GM23338 (cell line): ENCODE results near the gene SPPL2C. TPM values are rescaled to one million over a fixed set of nuclear protein-coding genes. Genes with fewer than 3 reads are reported as not detected.

ENCODE experiments used
- ATAC-seq: fragments of 200-7000 bp; cut with Tn5 transposase; 3 replicates; pipeline ENCODE4 v1.9.1; 2020
- DNase-seq: peaks from one replicate; pipeline ENCODE4 v3.0.0-alpha.2; 2015; ENCODE audit warnings: low spot score
- H2AFZ ChIP-seq: fragments of 200-600 bp; sonication (generic); 2 replicates; pipeline ENCODE4 v1.8.0; 2016; ENCODE audit warnings: antibody characterized with exemption, mild to moderate bottlenecking, moderate library complexity
- H3F3A ChIP-seq: fragments of 200-600 bp; sonication (generic); replicated peaks from 2 replicates; pipeline ENCODE4 v1.8.0; 2017; ENCODE audit warnings: antibody characterized with exemption, mixed run types, low read depth
- H3K27ac ChIP-seq: fragments of 200-600 bp; sonication (generic); 2 replicates; pipeline ENCODE4 v1.6.1; 2016; ENCODE audit warnings: low read depth
- H3K27me3 ChIP-seq: fragments of 200-600 bp; sonication (generic); 2 replicates; pipeline ENCODE4 v1.8.0; 2016; ENCODE audit warnings: mild to moderate bottlenecking, mixed run types, moderate library complexity; ENCODE audit not compliant: insufficient read depth
- H3K36me3 ChIP-seq: fragments of 200-600 bp; sonication (generic); 2 replicates; pipeline ENCODE4 v1.8.0; 2016; ENCODE audit warnings: mild to moderate bottlenecking; ENCODE audit not compliant: insufficient read depth
- H3K4me1 ChIP-seq: fragments of 200-600 bp; sonication (generic); 2 replicates; pipeline ENCODE4 v1.8.0; 2016; ENCODE audit warnings: mild to moderate bottlenecking, moderate library complexity; ENCODE audit not compliant: insufficient read depth
- H3K4me2 ChIP-seq: fragments of 200-600 bp; sonication (generic); 2 replicates; pipeline ENCODE4 v1.7.1; 2017; ENCODE audit warnings: mixed run types
- H3K4me3 ChIP-seq: fragments of 200-600 bp; sonication (generic); 2 replicates; pipeline ENCODE4 v1.6.1; 2016; ENCODE audit warnings: mixed run types
- H3K79me2 ChIP-seq: fragments of 200-600 bp; sonication (generic); replicated peaks from 2 replicates; pipeline ENCODE4 v1.8.0; 2017; ENCODE audit warnings: mild to moderate bottlenecking; ENCODE audit not compliant: insufficient read depth
- H3K9me2 ChIP-seq: fragments of 200-600 bp; sonication (generic); 2 replicates; pipeline ENCODE4 v1.8.0; 2017; ENCODE audit not compliant: insufficient read depth
- H4K20me1 ChIP-seq: fragments of 200-600 bp; sonication (generic); replicated peaks from 2 replicates; pipeline ENCODE4 v1.8.0; 2017; ENCODE audit warnings: mild to moderate bottlenecking; ENCODE audit not compliant: insufficient read depth
- H3K27ac Mint-ChIP-seq: 2 replicates; pipeline ENCODE4 v1.8.0; 2020; ENCODE audit warnings: inconsistent platforms, mild to moderate bottlenecking, moderate library complexity, mixed read lengths
- H3K27me3 Mint-ChIP-seq: 3 replicates; pipeline ENCODE4 v1.8.0; 2022; ENCODE audit warnings: low read depth, mild to moderate bottlenecking, moderate library complexity, mixed read lengths, inconsistent platforms; ENCODE audit not compliant: insufficient read depth, poor library complexity
- H3K36me3 Mint-ChIP-seq: 3 replicates; pipeline ENCODE4 v1.8.0; 2021; ENCODE audit warnings: low read depth, mild to moderate bottlenecking, inconsistent platforms, moderate library complexity, mixed read lengths
- H3K4me1 Mint-ChIP-seq: 3 replicates; pipeline ENCODE4 v1.8.0; 2020; ENCODE audit warnings: mild to moderate bottlenecking, inconsistent platforms, mixed read lengths
- H3K4me3 Mint-ChIP-seq: 3 replicates; pipeline ENCODE4 v1.8.0; 2021; ENCODE audit warnings: moderate library complexity, mild to moderate bottlenecking, inconsistent platforms, mixed read lengths
- H3K9me3 Mint-ChIP-seq: 3 replicates; pipeline ENCODE4 v1.8.0; 2020; ENCODE audit warnings: moderate library complexity, mild to moderate bottlenecking, inconsistent platforms, mixed read lengths
- CREB1 ChIP-seq: fragments of 250-450 bp; sonication (Bioruptor Pico); IDR thresholded peaks from 2 replicates; pipeline ENCODE4 v1.5.0; 2020; ENCODE audit warnings: low read depth, mild to moderate bottlenecking, moderate library complexity
- CTCF ChIP-seq, 2 experiments: fragments of 200-600 bp in 1 of 2; sonication (generic) in 1 of 2; conservative IDR thresholded peaks; 2 replicates each; pipeline versions ENCODE4 v1.5.1 to v1.6.1; 2016 to 2017; ENCODE audit warnings: antibody characterized with exemption in 2 of 2, low read depth in 2 of 2, mild to moderate bottlenecking in 2 of 2, moderate library complexity in 1 of 2
- ETS1 ChIP-seq: IDR thresholded peaks from 2 replicates; pipeline ENCODE4 v1.6.1; 2016; ENCODE audit warnings: antibody characterized with exemption
- EZH2 ChIP-seq: fragments of 200-600 bp; sonication (generic); IDR thresholded peaks from one replicate; pipeline ENCODE4 v1.8.0; 2017; ENCODE audit warnings: antibody characterized with exemption, mild to moderate bottlenecking, low read depth; ENCODE audit not compliant: unreplicated experiment
- EZH2phosphoT487 ChIP-seq: fragments of 200-600 bp; sonication (generic); IDR thresholded peaks from one replicate; pipeline ENCODE4 v1.8.1; 2018; ENCODE audit warnings: antibody characterized with exemption; ENCODE audit not compliant: unreplicated experiment
- JUNB ChIP-seq: IDR thresholded peaks from one replicate; pipeline ENCODE4 v1.6.1; 2016; ENCODE audit warnings: antibody characterized with exemption; ENCODE audit not compliant: unreplicated experiment
- POLR2AphosphoS5 ChIP-seq: IDR thresholded peaks from 2 replicates; pipeline ENCODE4 v1.6.1; 2016; ENCODE audit warnings: antibody characterized with exemption, low read depth
- STAT1 ChIP-seq: IDR thresholded peaks from one replicate; pipeline ENCODE4 v1.6.1; 2016; ENCODE audit warnings: antibody characterized with exemption; ENCODE audit not compliant: unreplicated experiment
- ZNF114 ChIP-seq: fragments of 250-450 bp; sonication (Bioruptor Pico); IDR thresholded peaks from 2 replicates; pipeline ENCODE4 v1.5.0; 2020; ENCODE audit warnings: mild to moderate bottlenecking, moderate library complexity
- ZNF331 ChIP-seq: fragments of 250-450 bp; sonication (Bioruptor Pico); IDR thresholded peaks from 2 replicates; pipeline ENCODE4 v1.5.0; 2020; ENCODE audit warnings: low read depth, mild to moderate bottlenecking, moderate library complexity
- ZNF462 ChIP-seq: fragments of 250-450 bp; sonication (Bioruptor Pico); IDR thresholded peaks from 2 replicates; pipeline ENCODE4 v1.5.0; 2020; ENCODE audit warnings: mild to moderate bottlenecking, moderate library complexity
- polyA plus RNA-seq: library from polyadenylated mRNA; unstranded; fragments of >200 nt; fragmentation: Nextera tagmentation; extraction: Ambion mirVana; gene quantifications from 2 replicates; pipeline ENCODE4 v1.2.1, GENCODE V29; 2016
- total RNA-seq: library from RNA; depleted of rRNA; stranded (reverse); fragments of >200 nt; shearing (Covaris generic); gene quantifications from 2 replicates; pipeline ENCODE4 v1.2.3, GENCODE V29; 2014
- TF ChIP-seq, protein P1 (sequence below): IDR thresholded peaks from one replicate; pipeline ENCODE4 v1.6.1; 2018; ENCODE audit warnings: antibody characterized with exemption; ENCODE audit not compliant: unreplicated experiment

Gene SPPL2C
- total and polyA plus RNA-seq, 2 experiments from 2014 or later, result 0.14 TPM; not detected in 1

- Mint-ChIP-seq H3K9me3 (0 out of 3 replicates have a peak, but pooled peaks cover 5% of the 10 kb centered on the region), H3K36me3 (no peaks in the 10 kb centered on the region), H3K4me3 (no peak overlapping the region), H3K27ac (no peak overlapping the region), H3K27me3 (peaks cover 16% of the 10 kb centered on the region), H3K4me1 (no peaks in the 10 kb centered on the region)
- no peaks in the 10 kb centered on the region for H3K79me2 ChIP-seq
- no peak overlapping the region for H2AFZ ChIP-seq
- H4K20me1 ChIP-seq, result no peaks in the 10 kb centered on the region
- no peaks in the 10 kb centered on the region for H3K4me1 ChIP-seq
- H3K27me3 ChIP-seq, result no peaks in the 10 kb centered on the region
- no peaks in the 10 kb centered on the region for H3K36me3 ChIP-seq
- H3K27ac ChIP-seq, result no peak overlapping the region
- no peaks in the 10 kb centered on the region for H3K9me2 ChIP-seq
- no peak overlapping the region for H3K4me3 ChIP-seq
- no peaks in the 10 kb centered on the region for H3F3A ChIP-seq
- no peak for TF ChIP-seq ZNF462 (CRISPR knock-in tag)
- TF ChIP-seq POLR2AphosphoS5, result no peak
- no peak for TF ChIP-seq EZH2phosphoT487
- TF ChIP-seq ZNF114, result no peak
- TF ChIP-seq ZNF331, result no peak
- TF ChIP-seq STAT1, result no peak
- TF ChIP-seq ETS1, result no peak
- no peak for TF ChIP-seq EZH2
- TF ChIP-seq CTCF (conservative IDR thresholded peaks at IDR 0.05; ENCODE audit: low read depth in 2 of 2), result no peak
- no peak for TF ChIP-seq CREB1 (CRISPR knock-in tag)
- TF ChIP-seq JUNB, result no peak
- TF ChIP-seq, protein P1, sequence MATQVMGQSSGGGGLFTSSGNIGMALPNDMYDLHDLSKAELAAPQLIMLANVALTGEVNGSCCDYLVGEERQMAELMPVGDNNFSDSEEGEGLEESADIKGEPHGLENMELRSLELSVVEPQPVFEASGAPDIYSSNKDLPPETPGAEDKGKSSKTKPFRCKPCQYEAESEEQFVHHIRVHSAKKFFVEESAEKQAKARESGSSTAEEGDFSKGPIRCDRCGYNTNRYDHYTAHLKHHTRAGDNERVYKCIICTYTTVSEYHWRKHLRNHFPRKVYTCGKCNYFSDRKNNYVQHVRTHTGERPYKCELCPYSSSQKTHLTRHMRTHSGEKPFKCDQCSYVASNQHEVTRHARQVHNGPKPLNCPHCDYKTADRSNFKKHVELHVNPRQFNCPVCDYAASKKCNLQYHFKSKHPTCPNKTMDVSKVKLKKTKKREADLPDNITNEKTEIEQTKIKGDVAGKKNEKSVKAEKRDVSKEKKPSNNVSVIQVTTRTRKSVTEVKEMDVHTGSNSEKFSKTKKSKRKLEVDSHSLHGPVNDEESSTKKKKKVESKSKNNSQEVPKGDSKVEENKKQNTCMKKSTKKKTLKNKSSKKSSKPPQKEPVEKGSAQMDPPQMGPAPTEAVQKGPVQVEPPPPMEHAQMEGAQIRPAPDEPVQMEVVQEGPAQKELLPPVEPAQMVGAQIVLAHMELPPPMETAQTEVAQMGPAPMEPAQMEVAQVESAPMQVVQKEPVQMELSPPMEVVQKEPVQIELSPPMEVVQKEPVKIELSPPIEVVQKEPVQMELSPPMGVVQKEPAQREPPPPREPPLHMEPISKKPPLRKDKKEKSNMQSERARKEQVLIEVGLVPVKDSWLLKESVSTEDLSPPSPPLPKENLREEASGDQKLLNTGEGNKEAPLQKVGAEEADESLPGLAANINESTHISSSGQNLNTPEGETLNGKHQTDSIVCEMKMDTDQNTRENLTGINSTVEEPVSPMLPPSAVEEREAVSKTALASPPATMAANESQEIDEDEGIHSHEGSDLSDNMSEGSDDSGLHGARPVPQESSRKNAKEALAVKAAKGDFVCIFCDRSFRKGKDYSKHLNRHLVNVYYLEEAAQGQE, result no peak
- DNase-seq (no peak), ATAC-seq (no peak)
- H3K4me2 ChIP-seq, result no peak overlapping the region
These were observed 7.2 kb downstream of the SPPL2C start for GRCh38 chr17:45851873-45852272.
